AG10803 (cell line): ENCODE results near the gene CDC40.
"Not testable (repeated sequence)": the region's sequence is repeated elsewhere in the genome, so short reads cannot be mapped to it uniquely, and the experiment has no call there.

Source experiments
- DNase-seq: peaks from one replicate; pipeline ENCODE4 v3.0.0; 2010; ENCODE audit warnings: low read depth
- H3K4me3 ChIP-seq: 2 replicates; pipeline ENCODE4 v1.5.1; 2011; ENCODE audit warnings: mild to moderate bottlenecking, low read length, control low read depth
- TF ChIP-seq, protein P1 (sequence below): conservative IDR thresholded peaks from 2 replicates; pipeline ENCODE4 v1.5.1; 2011; ENCODE audit warnings: mild to moderate bottlenecking, low read length, control low read depth, inconsistent platforms

Gene CDC40

DNA sequence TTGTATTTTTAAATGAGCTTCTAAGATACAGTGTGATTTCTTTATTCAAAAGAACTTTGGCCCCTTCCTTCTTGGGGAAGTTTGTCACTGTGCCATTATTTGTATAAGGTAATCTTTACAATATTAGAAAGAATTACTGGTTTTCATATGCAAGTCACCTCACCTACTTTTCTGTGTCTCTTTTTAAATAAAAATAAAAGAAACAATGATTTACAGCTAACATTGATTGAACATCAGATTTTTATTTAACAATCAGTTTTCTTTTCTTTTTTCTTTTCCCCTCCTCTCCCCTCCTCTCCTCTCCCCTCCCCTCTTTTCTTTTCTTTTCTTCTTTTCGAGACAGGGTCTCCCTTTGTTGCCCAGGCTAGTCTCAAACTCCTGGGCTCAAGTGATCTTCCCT is 46.0 kb downstream of the CDC40 start:
- DNase-seq = no peak
- TF ChIP-seq, protein P1, sequence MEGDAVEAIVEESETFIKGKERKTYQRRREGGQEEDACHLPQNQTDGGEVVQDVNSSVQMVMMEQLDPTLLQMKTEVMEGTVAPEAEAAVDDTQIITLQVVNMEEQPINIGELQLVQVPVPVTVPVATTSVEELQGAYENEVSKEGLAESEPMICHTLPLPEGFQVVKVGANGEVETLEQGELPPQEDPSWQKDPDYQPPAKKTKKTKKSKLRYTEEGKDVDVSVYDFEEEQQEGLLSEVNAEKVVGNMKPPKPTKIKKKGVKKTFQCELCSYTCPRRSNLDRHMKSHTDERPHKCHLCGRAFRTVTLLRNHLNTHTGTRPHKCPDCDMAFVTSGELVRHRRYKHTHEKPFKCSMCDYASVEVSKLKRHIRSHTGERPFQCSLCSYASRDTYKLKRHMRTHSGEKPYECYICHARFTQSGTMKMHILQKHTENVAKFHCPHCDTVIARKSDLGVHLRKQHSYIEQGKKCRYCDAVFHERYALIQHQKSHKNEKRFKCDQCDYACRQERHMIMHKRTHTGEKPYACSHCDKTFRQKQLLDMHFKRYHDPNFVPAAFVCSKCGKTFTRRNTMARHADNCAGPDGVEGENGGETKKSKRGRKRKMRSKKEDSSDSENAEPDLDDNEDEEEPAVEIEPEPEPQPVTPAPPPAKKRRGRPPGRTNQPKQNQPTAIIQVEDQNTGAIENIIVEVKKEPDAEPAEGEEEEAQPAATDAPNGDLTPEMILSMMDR = no peak
- no peak overlapping the region for H3K4me3 ChIP-seq

GRCh38 chr6:110232450-110232849 is 52.2 kb downstream of the CDC40 start:
- TF ChIP-seq, protein P1 = no peak
- no peak overlapping the region for H3K4me3 ChIP-seq
- DNase-seq = peak; percentile 86

DNA sequence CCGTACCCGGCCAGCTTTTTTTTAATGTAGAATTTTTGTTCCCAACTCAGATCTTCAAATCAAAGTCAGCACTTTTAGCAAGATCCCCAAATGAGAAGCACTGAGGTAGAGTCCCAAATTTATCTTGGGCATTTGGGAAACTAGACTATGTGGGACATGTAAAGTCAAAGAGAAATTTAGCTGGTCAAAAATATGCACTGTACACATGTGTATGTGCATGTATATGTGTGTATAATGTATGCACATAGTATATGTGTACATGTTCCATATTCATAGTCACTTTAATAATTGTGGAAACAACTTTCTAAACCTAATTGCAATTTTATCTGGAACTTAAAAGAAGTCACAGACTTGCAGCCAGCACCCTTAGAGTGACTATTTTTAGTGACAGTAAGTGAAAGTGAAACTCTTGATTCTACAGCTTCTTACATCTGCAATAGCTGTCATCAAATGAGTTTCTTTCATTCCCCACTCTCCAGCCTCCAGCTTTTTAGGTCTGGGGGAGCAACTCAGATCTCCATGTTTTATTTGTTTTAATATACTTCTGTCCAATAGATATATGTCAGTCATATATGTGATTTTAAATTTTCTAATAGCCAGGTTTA is 53.6 kb downstream of the CDC40 start:
- DNase-seq = peak; percentile 27
- TF ChIP-seq, protein P1 = no peak
- no peak overlapping the region for H3K4me3 ChIP-seq

DNA sequence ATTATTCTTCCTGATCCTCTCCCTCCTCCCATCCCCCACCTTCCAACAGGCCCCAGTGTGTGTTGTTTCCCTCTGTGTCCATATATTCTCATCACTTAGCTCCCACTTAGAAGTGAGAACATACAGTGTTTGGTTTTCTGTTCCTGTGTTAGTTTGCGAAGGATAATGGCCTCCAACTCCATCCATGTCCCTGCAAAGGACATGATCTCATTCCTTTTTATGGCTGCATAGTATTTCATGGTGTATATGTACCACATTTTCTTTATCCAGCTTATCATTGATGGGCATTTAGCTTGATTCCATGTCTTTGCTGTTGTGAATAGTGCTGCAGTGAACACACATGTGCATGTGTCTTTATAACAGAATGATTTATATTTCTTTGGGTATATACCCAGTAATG is 55.8 kb downstream of the CDC40 start:
- DNase-seq, H3K4me3 ChIP-seq: not testable (repeated sequence)

GRCh38 chr6:110239526-110240274 is 59.5 kb downstream of the CDC40 start:
- no peak overlapping the region for H3K4me3 ChIP-seq
- TF ChIP-seq, protein P1 = no peak
- no peak for DNase-seq

DNA sequence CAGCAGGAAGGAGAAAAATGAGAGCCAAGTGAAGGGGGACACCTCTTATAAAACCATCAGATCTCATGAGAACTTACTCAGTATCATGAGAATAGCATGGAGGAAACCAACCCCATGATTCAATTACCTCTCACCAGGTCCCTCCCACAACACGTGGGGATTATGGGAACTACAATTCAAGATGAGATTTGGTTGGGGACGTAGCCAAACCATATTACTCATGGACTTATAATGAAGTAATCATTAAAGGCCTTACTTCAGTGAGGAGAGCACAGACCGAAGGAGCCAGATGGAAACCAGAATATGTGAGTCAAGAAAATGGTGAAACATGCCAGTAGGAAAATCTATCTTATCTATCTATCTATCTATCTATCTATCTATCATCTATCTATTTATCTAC is 64.4 kb downstream of the CDC40 start:
- DNase-seq = peak; percentile 11
- H3K4me3 ChIP-seq = not testable (repeated sequence)

GRCh38 chr6:110246378-110246777 is 66.2 kb downstream of the CDC40 start:
- H3K4me3 ChIP-seq = no peak overlapping the region
- TF ChIP-seq, protein P1 = no peak
- no peak for DNase-seq

DNA sequence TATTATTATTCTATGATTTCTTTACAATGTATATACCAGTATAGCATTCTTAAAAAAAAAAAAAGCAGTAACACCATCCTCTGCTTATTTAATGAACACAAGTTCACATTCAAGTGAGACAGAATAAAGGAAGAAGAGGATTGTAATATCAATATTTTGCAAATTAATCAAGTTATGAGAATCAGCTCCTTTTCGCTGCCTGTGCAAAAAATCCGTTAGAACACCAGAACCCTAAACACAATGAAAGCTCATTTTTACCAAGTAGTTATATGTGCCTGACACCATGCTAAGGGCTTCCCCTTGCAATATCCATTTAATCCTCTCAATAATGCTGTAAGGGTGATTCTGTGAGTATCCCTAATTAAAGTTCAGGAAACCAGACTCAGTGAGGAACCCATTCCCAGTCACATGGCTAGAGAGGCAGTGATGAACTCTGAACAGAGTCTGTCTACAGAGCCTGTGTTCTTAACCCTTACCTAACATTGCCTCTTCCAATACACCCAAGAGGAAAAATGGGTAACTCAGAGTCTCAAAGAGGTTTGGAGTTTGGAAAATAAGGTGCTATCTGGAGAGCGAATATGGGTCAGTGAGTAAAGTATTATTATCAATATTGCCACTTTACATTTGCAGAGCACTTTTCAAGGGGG is 66.8 kb downstream of the CDC40 start:
- no peak for DNase-seq
- TF ChIP-seq, protein P1 = no peak
- no peak overlapping the region for H3K4me3 ChIP-seq
